ENCODE data around the gene BTN1A1. TPM values are rescaled to one million over a fixed set of nuclear protein-coding genes. Genes with fewer than 3 reads are reported as not detected.

The BTN1A1 gene
- total and polyA plus RNA-seq, 9 of the 15 experiments (the other 6 are each of a cell fraction or from before 2014, with no cell fraction given) = 0.01 to 0.15 (median 0.06) TPM; not detected in 4

GRCh38 chr6:26521600-26522391 lies 21.7 kb downstream of the BTN1A1 start:
- no peak for FAIRE-seq
- Histone ChIP-seq H3K9ac (ENCODE audit: insufficient read depth in 1 of 2, low read depth in 2 of 2, low read length in 2 of 2) (peak overlapping the region; percentile 96 to 99), H2AFZ (ENCODE audit: low read depth, low read length) (peak overlapping the region; percentile 93), H3K9me1 (ENCODE audit: control insufficient read depth, insufficient read depth, low read length) (no peaks in the 10 kb centered on the region), H4K20me1 (replicated peaks; ENCODE audit: control insufficient read depth, insufficient read depth, low read length) (no peaks in the 10 kb centered on the region), H3K9me3 (replicated peaks; ENCODE audit: control insufficient read depth, insufficient read depth, low read depth, low read length) (no peaks in the 10 kb centered on the region), H3K27me3 (ENCODE audit: control insufficient read depth in 2 of 2, insufficient read depth in 2 of 2, low read length in 2 of 2) (no peaks in the 10 kb centered on the region), H3K36me3 (ENCODE audit: control insufficient read depth, insufficient read depth, low read length) (no peaks in the 10 kb centered on the region; the same call in 2 of the 3 replicates), H3K4me2 (ENCODE audit: insufficient read depth, low read length) (peak overlapping the region; percentile 94), H3K4me1 (replicated peaks in 1 of 2; ENCODE audit: control insufficient read depth in 2 of 2, insufficient read depth in 2 of 2, low read length in 2 of 2) (peaks cover 13 to 25% of the 10 kb centered on the region in 2 experiments; a peak in 4 of 5 replicates), H3K79me2 (ENCODE audit: control insufficient read depth, insufficient read depth, low read length) (peaks cover 38% of the 10 kb centered on the region), H3K27ac (ENCODE audit: extremely low read depth, low read depth, low read length) (peak overlapping the region; percentile 98), H3K4me3 (peak overlapping the region; percentile 70)
- in situ Hi-C loops (cut with MboI) (no loop called here), intact Hi-C loops (cut with micrococcal nuclease) (loop anchor here (1.0 to 2.0 kb wide), 4 partner anchors 16 to 73 kb away; no protein-coding TSS in a partner anchor)
- CTCF ChIA-PET (ENCODE audit: low intra/inter-chr PET ratio) = interaction anchor here (1.2 to 1.3 kb wide), 2 partner anchors 74 to 181 kb away, joined by 5 read pairs; no protein-coding TSS in a partner anchor
- peak; percentile 84 to 91 (median 88) for DNase-seq (ENCODE audit: extremely low read depth in 1 of 4, low spot score in 3 of 4)
- POLR2A ChIA-PET = interaction anchor here (0.6 to 3.1 kb wide), 15 partner anchors 9 to 1010 kb away, joined by 3 to 21 read pairs (median 4); partner anchors contain the start of gene HMGN4
- peak; percentile 93 for ATAC-seq
- under 1% methylated on average over 74 of the region's 74 CpGs for WGBS (ENCODE audit: insufficient coverage, low coverage, missing lambda C conversion rate)
- BruUV-seq (replicated peaks) = no TSS peak
- TF ChIP-seq ZC3H11A (IDR thresholded peaks at IDR 0.05; ENCODE audit: low read depth, low read length) = no peak
- no peak for TF ChIP-seq CHD7 (IDR thresholded peaks at IDR 0.05; ENCODE audit: low read depth, low read length)
- no peak for TF ChIP-seq EGR1 (conservative IDR thresholded peaks at IDR 0.05)
- no peak for TF ChIP-seq TEAD4 (IDR thresholded peaks at IDR 0.05; ENCODE audit: low read length)
- peak; percentile 89; the same call in 1 of the 2 replicates for TF ChIP-seq TEAD4 (CRISPR knock-in tag; IDR thresholded peaks at IDR 0.05; ENCODE audit: borderline replicate concordance)
- no peak for TF ChIP-seq ATF2 (CRISPR knock-in tag; IDR thresholded peaks at IDR 0.05)
- no peak for TF ChIP-seq MYBL2 (IDR thresholded peaks at IDR 0.05; ENCODE audit: low read depth)
- no peak for TF ChIP-seq MYBL2 (CRISPR knock-in tag; IDR thresholded peaks at IDR 0.05; ENCODE audit: borderline replicate concordance)
